SK-N-SH (cell line): ENCODE measurements around the gene PTPRJ.

Experiments
- CTCF ChIP-seq: fragments of 200-600 bp; sonication (generic); IDR thresholded peaks from 2 replicates; pipeline ENCODE4 v1.6.1; 2017; ENCODE audit warnings: antibody characterized with exemption, mild to moderate bottlenecking, moderate library complexity
- RAD21 ChIP-seq: IDR thresholded peaks from 2 replicates; pipeline ENCODE4 v1.6.1; 2012; ENCODE audit warnings: mild to moderate bottlenecking, low read length

GRCh38 chr11:48037709-48038468 lies 57.5 kb downstream of the PTPRJ start:
- TF ChIP-seq CTCF (no peak), RAD21 (no peak)
